ENCODE measurements around the gene CLEC4G.

CLEC4G gene

DNA sequence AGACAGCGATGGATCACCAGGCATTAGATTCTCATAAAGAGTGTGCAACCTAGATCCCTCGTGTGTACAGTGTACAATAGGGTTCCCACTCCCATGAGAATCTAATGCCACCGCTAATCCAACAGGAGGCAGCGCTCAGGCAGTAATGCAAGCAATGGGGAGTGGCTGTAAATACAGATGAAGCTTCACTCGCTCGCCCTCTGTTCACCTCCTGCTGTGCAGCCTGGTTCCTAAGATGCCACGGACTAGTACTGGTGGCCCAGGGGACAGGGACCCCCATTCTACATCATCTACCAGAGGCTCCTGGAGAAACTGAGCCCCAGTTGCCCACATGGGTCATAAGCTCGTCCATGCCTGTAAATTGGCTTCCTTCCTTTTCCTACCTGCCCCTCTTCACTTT lies 39.2 kb upstream of the CLEC4G start:
- no peak overlapping the region for H2AFZ ChIP-seq (ENCODE audit: low read depth, low read length)
- no peak overlapping the region for H3K27ac ChIP-seq (ENCODE audit: low read length)
- no peaks in the 10 kb centered on the region for H4K20me1 ChIP-seq (ENCODE audit: insufficient read depth, low read length)
- ATAC-seq (ENCODE audit: insufficient read depth, low read depth) (no peak), DNase-seq (no peak)
- no peaks in the 10 kb centered on the region for H3K79me2 ChIP-seq (ENCODE audit: insufficient read depth, low read length)
- no peaks in the 10 kb centered on the region for H3K4me1 ChIP-seq (ENCODE audit: insufficient read depth, low read length)
- H3K36me3 ChIP-seq (ENCODE audit: insufficient read depth, low read length), result no peaks in the 10 kb centered on the region
- no peak overlapping the region for H3K4me2 ChIP-seq (ENCODE audit: insufficient read depth, low read length)
- H3K9me3 ChIP-seq (ENCODE audit: insufficient read depth, low read length, severe bottlenecking), result no peaks in the 10 kb centered on the region
- H3K27me3 ChIP-seq (ENCODE audit: insufficient read depth, low read length, poor library complexity), result no peaks in the 10 kb centered on the region
- H3K9ac ChIP-seq (ENCODE audit: low read depth, low read length), result no peak overlapping the region
- TF ChIP-seq EZH2 (IDR thresholded peaks at IDR 0.05; ENCODE audit: borderline replicate concordance, low read depth, low read length, severe bottlenecking), result no peak
- TF ChIP-seq, protein P1, sequence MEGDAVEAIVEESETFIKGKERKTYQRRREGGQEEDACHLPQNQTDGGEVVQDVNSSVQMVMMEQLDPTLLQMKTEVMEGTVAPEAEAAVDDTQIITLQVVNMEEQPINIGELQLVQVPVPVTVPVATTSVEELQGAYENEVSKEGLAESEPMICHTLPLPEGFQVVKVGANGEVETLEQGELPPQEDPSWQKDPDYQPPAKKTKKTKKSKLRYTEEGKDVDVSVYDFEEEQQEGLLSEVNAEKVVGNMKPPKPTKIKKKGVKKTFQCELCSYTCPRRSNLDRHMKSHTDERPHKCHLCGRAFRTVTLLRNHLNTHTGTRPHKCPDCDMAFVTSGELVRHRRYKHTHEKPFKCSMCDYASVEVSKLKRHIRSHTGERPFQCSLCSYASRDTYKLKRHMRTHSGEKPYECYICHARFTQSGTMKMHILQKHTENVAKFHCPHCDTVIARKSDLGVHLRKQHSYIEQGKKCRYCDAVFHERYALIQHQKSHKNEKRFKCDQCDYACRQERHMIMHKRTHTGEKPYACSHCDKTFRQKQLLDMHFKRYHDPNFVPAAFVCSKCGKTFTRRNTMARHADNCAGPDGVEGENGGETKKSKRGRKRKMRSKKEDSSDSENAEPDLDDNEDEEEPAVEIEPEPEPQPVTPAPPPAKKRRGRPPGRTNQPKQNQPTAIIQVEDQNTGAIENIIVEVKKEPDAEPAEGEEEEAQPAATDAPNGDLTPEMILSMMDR (IDR thresholded peaks at IDR 0.05; ENCODE audit: borderline replicate concordance, extremely low read depth, low read length, poor library complexity, severe bottlenecking), result no peak
- no peak overlapping the region for H3K4me3 ChIP-seq (ENCODE audit: low read depth in 1 of 2, low read length in 2 of 2)

DNA sequence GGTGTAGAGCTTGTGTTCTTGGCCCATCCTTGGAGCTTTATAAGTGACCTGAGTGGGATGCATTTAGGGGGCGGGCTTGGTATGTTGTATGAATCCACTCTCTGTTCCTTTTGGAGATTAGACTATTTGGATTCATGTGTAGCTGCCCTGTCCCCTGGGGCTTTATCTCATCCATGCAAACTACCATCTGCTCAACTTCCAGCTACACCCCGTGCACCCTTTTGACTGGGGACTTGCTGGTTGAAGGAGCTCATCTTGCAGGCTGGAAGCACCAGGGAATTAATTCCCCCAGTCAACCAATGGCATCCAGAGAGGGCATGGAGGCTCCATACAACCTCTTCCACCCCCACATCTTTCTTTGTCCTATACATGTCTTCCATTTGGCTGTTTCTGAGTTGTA lies 37.3 kb upstream of the CLEC4G start:
- Histone ChIP-seq H2AFZ (ENCODE audit: low read depth, low read length) (no peak overlapping the region), H4K20me1 (ENCODE audit: insufficient read depth, low read length) (no peaks in the 10 kb centered on the region), H3K4me1 (ENCODE audit: insufficient read depth, low read length) (no peaks in the 10 kb centered on the region), H3K36me3 (ENCODE audit: insufficient read depth, low read length) (no peaks in the 10 kb centered on the region), H3K4me2 (ENCODE audit: insufficient read depth, low read length) (no peak overlapping the region), H3K27me3 (ENCODE audit: insufficient read depth, low read length, poor library complexity) (no peaks in the 10 kb centered on the region), H3K9ac (ENCODE audit: low read depth, low read length) (no peak overlapping the region), H3K27ac (ENCODE audit: low read length) (no peak overlapping the region), H3K4me3 (ENCODE audit: low read depth in 1 of 2, low read length in 2 of 2) (no peak overlapping the region), H3K9me3 (ENCODE audit: insufficient read depth, low read length, severe bottlenecking) (no peaks in the 10 kb centered on the region), H3K79me2 (ENCODE audit: insufficient read depth, low read length) (no peaks in the 10 kb centered on the region)
- no peak for DNase-seq
- TF ChIP-seq, protein P1 (IDR thresholded peaks at IDR 0.05; ENCODE audit: borderline replicate concordance, extremely low read depth, low read length, poor library complexity, severe bottlenecking), result no peak
- no peak for TF ChIP-seq EZH2 (IDR thresholded peaks at IDR 0.05; ENCODE audit: borderline replicate concordance, low read depth, low read length, severe bottlenecking)
- ATAC-seq (ENCODE audit: insufficient read depth, low read depth), result no peak

DNA sequence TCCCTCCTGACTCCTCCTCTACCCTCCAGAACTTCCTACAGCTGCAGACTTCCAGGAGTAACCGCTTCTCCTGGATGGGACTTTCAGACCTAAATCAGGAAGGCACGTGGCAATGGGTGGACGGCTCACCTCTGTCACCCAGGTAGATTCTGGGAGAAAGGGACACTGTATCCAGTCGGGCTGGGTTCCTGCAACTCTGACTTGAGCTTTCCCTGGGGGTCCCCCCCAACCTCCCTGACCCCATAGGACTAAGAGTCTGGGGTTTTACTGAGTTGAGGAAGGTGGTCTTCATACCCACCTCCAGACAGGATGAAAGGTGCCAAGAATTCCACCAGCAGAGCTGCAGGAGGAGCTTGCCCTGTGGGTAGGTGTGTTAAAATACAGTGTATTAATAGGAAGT lies 35.6 kb upstream of the CLEC4G start:
- DNase-seq, result no peak

More for the DNA sequence above, 35.6 kb upstream of the CLEC4G start:
- no peaks in the 10 kb centered on the region for H3K27me3 ChIP-seq (ENCODE audit: insufficient read depth, low read length, poor library complexity)
- TF ChIP-seq EZH2 (IDR thresholded peaks at IDR 0.05; ENCODE audit: borderline replicate concordance, low read depth, low read length, severe bottlenecking), result no peak
- TF ChIP-seq, protein P1 (IDR thresholded peaks at IDR 0.05; ENCODE audit: borderline replicate concordance, extremely low read depth, low read length, poor library complexity, severe bottlenecking), result no peak
- H3K9me3 ChIP-seq (ENCODE audit: insufficient read depth, low read length, severe bottlenecking), result no peaks in the 10 kb centered on the region
- H3K27ac ChIP-seq (ENCODE audit: low read length), result no peak overlapping the region
- ATAC-seq (ENCODE audit: insufficient read depth, low read depth), result no peak
- H3K4me1 ChIP-seq (ENCODE audit: insufficient read depth, low read length), result no peaks in the 10 kb centered on the region
- H3K4me2 ChIP-seq (ENCODE audit: insufficient read depth, low read length), result no peak overlapping the region
- H3K4me3 ChIP-seq (ENCODE audit: low read depth in 1 of 2, low read length in 2 of 2), result no peak overlapping the region
- no peaks in the 10 kb centered on the region for H3K79me2 ChIP-seq (ENCODE audit: insufficient read depth, low read length)
- no peak overlapping the region for H2AFZ ChIP-seq (ENCODE audit: low read depth, low read length)
- no peak overlapping the region for H3K9ac ChIP-seq (ENCODE audit: low read depth, low read length)
- no peaks in the 10 kb centered on the region for H3K36me3 ChIP-seq (ENCODE audit: insufficient read depth, low read length)
- H4K20me1 ChIP-seq (ENCODE audit: insufficient read depth, low read length), result no peaks in the 10 kb centered on the region
